Activated T-helper 9 cell treated with anti-CD3 and anti-CD28 coated beads, Interleukin-2, amount 50 U/mL, for 16 hours (primary cell): ENCODE data around the gene SEBOX.

Source experiments
- DNase-seq: peaks from one replicate; pipeline ENCODE4 v3.0.0-alpha.2; 2020; ENCODE audit warnings: low read depth

SEBOX gene

GRCh38 chr17:28317966-28318758 lies 46.8 kb downstream of the SEBOX start:
- DNase-seq: no peak

DNA sequence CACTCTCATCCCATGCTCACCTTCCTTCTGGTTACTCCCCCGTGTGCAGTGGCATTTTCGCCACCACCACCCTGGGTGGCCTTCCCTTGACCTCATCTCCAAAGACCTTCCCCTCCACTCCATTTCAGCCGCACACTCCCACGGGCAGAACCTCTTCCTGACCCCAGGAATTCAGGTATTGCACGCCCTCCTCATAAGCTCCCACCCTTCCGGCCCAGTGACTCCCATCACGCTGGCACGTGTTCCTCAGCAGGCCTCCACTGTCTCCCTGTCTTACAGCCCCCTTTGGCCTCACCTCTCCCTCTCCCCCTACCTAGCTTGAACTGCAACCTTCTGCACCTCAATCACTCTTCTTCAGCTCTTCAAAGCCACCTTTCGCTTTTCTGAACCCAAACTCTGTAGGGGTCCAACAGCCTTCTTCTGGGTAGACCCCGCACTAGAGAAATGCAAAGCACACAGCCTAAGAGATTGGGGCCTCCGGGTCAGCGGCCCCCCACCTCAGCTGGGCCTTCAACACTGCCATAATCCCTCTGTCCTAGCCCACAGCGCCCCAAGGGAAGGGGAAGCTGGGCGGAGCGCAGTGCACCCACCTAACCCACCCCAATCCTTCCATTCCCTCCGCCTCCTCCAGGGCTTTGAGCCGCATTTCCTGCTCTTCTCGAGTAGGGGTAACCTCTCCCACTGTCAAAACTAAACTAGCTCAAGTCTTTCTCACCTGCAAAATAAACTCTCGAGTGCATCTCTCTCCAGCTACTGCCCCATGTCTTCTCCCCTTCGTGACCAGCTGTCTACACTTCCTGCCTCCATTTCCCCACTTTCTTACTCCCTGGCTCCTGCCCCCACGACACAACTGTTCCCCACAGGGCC lies 47.7 kb downstream of the SEBOX start:
- DNase-seq: no peak

GRCh38 chr17:28315846-28316705 lies 48.9 kb downstream of the SEBOX start:
- DNase-seq: no peak

GRCh38 chr17:28313841-28314240 lies 51.2 kb downstream of the SEBOX start:
- no peak for DNase-seq
